Fibroblast of the conjunctiva (primary cell): ENCODE measurements around the gene PRDX3.
"Not testable (repeated sequence)": the region's sequence is repeated elsewhere in the genome, so short reads cannot be mapped to it uniquely, and the experiment has no call there.

Source experiments
- DNase-seq: peaks from one replicate; pipeline ENCODE4 v3.0.0-alpha.2; 2010; ENCODE audit warnings: low read depth

PRDX3 gene

GRCh38 chr10:119206603-119207365, 28.2 kb upstream of the PRDX3 start:
- no peak for DNase-seq

DNA sequence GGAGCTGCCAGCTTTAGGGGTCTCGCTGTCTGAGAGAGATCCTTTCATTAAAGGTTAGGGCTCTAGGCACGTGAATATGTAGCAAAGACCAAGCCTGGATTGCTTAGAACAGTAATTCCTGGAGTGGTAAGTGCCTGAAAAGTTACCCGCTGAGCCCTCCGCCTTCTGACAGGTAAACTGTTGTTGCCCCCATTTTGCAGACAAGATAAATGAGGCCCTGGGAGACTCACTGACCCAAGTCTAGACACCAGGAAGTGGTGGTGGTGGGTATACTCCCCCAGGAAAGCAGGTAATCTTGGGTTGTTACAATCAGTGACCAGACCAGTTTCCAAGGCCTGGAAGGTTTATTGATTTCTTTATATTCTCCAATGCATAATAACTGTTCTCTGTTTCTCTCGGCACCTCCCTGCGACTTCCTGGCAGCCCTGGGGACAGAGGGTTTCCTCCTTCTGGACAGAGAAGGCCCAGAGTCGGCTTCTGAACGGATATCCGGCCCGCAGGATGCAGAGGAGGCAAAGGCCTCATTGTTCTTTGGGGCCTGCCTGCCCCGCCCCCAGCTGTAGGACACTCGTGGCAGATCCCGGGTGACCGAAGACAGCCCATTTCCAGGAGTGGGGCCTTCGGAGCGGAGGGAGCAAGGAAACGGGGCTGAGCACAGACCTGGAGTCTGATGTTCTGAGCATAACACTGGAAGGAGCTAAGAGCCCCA, 27.4 kb upstream of the PRDX3 start:
- DNase-seq, result no peak

DNA sequence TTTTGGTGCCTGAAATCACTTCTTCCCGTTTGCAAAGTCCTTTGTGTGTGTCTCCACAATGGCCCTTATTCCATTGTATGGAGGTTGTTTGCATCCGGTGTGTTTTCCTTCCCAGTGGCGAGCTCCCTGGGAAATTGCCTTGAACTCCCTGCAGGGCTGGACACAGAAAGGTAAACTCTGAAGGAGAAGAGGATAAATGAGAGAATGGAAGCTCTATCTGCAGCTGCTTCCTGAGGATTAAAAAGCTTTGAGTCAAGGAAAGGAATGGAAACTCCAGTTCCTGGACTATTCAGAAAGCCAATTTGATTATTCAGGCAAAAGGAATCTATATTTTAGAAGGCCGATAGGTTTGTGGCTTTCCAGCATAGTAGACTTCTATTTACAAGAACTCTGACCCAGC, 24.4 kb upstream of the PRDX3 start:
- DNase-seq, result no peak

DNA sequence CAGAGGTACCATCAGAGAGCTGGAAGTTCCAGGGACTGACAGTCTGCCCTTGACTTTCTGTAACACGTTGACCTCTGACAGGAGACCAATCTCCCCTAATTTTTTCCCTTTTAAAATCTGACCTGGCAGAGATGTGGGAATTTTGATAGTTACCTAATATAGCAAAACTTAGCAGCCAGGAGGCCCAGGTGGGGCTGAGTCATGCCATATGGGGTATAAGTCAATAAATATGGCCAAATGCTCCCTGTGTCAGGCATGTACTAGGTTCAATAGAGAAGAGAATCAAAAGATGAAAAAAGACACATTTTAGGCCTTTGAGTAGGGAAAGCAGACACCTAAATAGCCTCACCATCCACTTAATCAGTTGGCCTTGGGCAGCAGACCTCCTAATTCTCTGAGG, 22.6 kb upstream of the PRDX3 start:
- DNase-seq, result no peak

- peak; percentile 88 for DNase-seq
Observed at GRCh38 chr10:119199231-119199992, 20.8 kb upstream of the PRDX3 start.

DNA sequence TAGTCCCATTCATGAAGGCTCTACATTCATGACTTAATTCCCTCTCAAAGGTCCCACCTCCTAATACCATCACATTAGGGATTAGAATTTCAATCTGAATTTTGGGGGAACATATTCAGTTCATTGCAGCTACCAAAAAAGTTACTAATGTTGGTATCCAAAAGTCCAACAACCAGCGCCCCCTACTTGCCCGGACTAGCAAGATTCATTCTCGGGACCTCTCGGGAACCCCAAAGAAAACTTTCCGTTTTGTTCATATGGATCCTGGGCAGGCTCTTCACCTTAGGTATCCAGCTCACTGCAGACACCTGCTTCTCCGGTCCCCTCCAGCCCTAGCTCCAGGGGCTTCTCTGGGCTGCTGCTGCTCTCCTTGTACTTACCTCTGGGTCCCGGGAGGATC, 19.8 kb upstream of the PRDX3 start:
- DNase-seq, result no peak

DNA sequence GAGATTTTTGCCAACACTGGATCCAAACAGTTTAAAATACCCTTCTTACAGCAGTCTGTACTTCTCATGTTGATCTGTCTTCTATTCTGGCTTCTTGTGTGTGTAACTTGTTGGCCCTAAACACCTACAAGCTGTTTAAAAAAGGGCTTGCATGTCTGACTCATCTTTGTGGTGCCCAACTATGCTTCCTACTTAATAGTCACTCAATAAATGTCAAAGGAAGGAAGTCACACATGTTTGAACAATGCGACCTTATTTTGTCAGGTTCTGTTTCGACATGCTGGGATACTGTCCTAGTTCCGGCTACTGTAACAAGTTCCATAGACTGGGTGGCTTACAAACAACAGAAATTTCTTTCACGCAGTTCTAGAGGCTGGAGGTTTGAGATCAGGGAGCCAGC, 19.3 kb upstream of the PRDX3 start:
- no peak for DNase-seq

GRCh38 chr10:119191881-119192280, 13.3 kb upstream of the PRDX3 start:
- no peak for DNase-seq

GRCh38 chr10:119190954-119191785, 12.6 kb upstream of the PRDX3 start:
- no peak for DNase-seq

- peak; percentile 77 for DNase-seq
Observed at GRCh38 chr10:119190353-119190752, 11.7 kb upstream of the PRDX3 start.

- no peak for DNase-seq
Observed at GRCh38 chr10:119189811-119190282, 11.2 kb upstream of the PRDX3 start.

DNA sequence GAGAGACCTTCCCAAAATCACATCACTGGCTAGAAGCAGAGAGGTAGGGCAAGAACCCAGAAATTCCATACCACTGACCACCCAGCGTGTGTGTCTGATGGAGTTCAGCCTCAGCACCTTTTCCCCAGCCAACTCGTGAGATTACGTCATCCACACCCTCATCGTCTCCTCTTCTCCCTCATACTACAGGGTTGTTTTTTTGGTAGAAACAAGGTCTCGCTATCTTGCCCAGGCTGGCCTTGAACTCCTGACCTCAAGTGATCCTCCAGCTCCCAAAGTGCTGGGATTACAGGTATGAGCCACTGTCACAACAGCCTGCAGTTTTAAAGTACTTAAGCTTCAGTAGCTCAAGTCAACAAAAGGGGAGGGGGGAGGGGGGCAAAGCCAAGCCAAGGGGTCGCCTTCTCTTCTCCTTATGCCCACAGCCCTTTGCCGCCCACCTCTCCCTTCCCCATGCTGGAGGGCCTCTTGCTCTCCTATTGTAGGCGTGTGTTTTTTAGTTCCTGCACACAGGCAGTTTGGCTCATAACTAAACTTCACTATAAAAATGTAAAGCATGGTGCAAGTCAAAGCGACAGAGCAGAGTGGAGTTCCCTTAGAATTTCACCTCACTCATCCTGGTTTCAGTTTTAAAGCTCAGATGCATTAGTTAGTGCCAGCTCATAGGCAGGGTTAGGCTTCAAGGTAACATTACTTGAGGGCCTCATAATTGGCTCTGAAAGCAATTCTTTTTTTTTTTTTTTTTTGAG, 5.2 kb upstream of the PRDX3 start:
- DNase-seq, result no peak

DNA sequence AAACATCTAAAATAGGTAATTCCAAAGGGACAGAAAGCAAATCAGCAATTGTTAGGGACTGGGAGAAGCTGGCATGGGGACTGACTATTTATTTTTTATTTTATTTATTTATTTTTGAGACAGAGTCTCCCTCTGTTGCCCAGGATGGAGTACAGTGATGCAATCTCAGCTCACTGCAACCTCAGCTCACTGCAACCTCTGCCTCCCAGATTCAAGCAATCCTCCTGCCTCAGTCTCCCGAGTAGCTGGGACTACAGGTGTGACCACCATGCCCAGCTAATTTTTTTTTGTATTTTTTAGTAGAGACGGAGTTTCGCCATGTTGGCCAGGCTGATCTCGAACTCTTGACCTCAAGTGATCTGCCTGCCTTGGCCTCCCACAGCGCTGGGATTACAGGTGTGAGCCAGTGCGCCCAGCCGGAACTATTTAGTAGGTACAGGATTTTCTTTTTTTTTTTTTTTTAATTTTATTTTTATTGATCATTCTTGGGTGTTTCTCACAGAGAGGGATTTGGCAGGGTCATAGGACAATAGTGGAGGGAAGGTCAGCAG, 2.3 kb upstream of the PRDX3 start:
- not testable (repeated sequence) for DNase-seq

GRCh38 chr10:119177708-119178371, 772 bp downstream of the PRDX3 start:
- no peak for DNase-seq

GRCh38 chr10:119176166-119176565, 2.4 kb downstream of the PRDX3 start:
- no peak for DNase-seq

GRCh38 chr10:119174109-119174508, 4.5 kb downstream of the PRDX3 start:
- no peak for DNase-seq

GRCh38 chr10:119167041-119167440, 11.6 kb downstream of the PRDX3 start:
- DNase-seq, result no peak

- no peak for DNase-seq
Observed at GRCh38 chr10:119166564-119166963, 12.0 kb downstream of the PRDX3 start.

DNA sequence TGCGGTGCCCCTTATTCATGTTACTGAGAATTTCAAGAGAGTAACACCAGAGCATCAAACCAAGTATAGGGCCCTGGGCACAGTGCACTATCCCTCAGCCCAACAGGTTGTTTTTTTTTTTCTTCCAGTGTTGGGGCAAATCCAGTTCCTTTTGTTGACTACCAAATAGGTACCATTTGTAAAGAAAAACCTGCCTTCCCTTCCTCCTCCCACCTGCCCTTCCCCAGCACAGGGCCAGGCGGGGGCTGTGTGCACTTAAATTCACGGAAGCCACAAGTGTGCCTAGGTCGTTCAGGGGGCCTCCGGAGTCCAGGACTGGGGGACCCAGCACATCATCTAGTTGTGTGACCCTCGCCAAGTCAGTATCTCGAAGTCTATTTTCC, 12.5 kb downstream of the PRDX3 start:
- DNase-seq, result no peak
